Thoracic aorta (tissue), 2 donors: ENCODE measurements around the gene HS6ST3. TPM values are rescaled to one million over a fixed set of nuclear protein-coding genes. Genes with fewer than 3 reads are reported as not detected.

Source experiments
- ATAC-seq: fragments of 150-250 bp; one replicate; pipeline ENCODE4 v1.8.0; 2017; ENCODE audit warnings: low read depth; ENCODE audit not compliant: insufficient number of reproducible peaks, low FRiP score
- DNase-seq: peaks from one replicate; pipeline ENCODE4 v3.0.0-alpha.2; 2020; ENCODE audit warnings: low spot score
- H3K27ac ChIP-seq, 2 donors: fragments of 200-600 bp; sonication (generic); 1 replicate in 1 of 2; 2 replicates in 1 of 2; pipeline ENCODE4 v1.5.1; 2016; ENCODE audit warnings: mild to moderate bottlenecking in 2 of 2, moderate library complexity in 2 of 2
- H3K27me3 ChIP-seq: fragments of 200-600 bp; sonication (generic); replicated peaks from 2 replicates; pipeline ENCODE4 v1.6.0; 2016; ENCODE audit warnings: mild to moderate bottlenecking; ENCODE audit not compliant: insufficient read depth
- H3K36me3 ChIP-seq: fragments of 200-600 bp; sonication (generic); one replicate; pipeline ENCODE4 v1.5.1; 2016
- H3K4me1 ChIP-seq, 2 donors: fragments of 200-600 bp; sonication (generic); 1 replicate in 1 of 2; 2 replicates in 1 of 2; pipeline versions ENCODE4 v1.5.1 to v1.6.0; 2016; ENCODE audit warnings: low read depth in 2 of 2, mild to moderate bottlenecking in 1 of 2; ENCODE audit not compliant: control insufficient read depth in 1 of 2
- H3K4me3 ChIP-seq: fragments of 200-600 bp; sonication (generic); 2 replicates; pipeline ENCODE4 v1.5.1; 2016; ENCODE audit warnings: mild to moderate bottlenecking
- H3K9me3 ChIP-seq: fragments of 200-600 bp; sonication (generic); 2 replicates; pipeline ENCODE4 v1.5.1; 2016
- total RNA-seq, 2 donors: library from RNA; depleted of rRNA; stranded (reverse); fragments of >200 nt; gene quantifications; one replicate each; pipeline versions ENCODE4 v1.1.0 to v1.2.3, GENCODE V29; 2016
- TF ChIP-seq, protein P1 (sequence below): fragments of 200-600 bp; sonication (generic); IDR thresholded peaks from one replicate; pipeline ENCODE4 v1.5.1; 2019; ENCODE audit warnings: antibody characterized with exemption

The HS6ST3 gene
- total RNA-seq, 2 donors from 2014 or later, result 1.1 to 1.8 TPM

DNA sequence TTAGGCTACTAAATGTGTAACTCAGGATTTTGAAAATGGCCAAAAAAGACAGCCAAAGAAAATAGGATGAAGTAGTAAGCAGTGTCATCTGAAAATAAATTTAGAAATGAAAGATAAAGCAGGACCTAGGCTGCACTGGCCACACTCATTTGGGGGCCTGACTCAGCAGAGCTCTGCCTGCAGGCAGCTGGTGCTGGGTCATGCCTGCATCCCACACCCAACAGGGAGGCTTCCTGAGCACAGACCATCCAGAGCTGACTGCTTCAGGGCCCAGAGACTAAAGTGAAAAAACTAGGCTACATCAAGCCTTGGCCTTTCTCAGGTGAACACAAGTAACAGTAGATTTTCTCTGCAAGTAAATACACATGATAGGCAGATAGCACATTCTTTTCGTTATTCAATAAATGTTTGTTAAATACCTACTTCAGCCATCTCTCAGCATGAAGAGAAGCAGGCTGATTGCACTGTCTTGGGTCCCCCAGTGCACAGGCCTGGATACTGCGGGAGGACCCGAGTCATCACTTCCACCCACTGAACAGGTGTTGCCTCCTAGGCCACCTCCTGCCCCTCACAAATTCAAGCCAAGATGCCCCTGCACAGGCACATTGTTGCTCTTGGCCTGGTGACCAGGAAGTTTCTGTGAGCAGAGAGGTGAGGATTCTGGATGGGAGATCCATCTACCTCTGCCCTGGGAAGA, 620.4 kb downstream of the HS6ST3 start:
- TF ChIP-seq, protein P1, sequence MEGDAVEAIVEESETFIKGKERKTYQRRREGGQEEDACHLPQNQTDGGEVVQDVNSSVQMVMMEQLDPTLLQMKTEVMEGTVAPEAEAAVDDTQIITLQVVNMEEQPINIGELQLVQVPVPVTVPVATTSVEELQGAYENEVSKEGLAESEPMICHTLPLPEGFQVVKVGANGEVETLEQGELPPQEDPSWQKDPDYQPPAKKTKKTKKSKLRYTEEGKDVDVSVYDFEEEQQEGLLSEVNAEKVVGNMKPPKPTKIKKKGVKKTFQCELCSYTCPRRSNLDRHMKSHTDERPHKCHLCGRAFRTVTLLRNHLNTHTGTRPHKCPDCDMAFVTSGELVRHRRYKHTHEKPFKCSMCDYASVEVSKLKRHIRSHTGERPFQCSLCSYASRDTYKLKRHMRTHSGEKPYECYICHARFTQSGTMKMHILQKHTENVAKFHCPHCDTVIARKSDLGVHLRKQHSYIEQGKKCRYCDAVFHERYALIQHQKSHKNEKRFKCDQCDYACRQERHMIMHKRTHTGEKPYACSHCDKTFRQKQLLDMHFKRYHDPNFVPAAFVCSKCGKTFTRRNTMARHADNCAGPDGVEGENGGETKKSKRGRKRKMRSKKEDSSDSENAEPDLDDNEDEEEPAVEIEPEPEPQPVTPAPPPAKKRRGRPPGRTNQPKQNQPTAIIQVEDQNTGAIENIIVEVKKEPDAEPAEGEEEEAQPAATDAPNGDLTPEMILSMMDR, result no peak
- ATAC-seq (no peak), DNase-seq (no peak)
- H3K27ac ChIP-seq, result no peak overlapping the region
- H3K4me1 ChIP-seq, result no peaks in the 10 kb centered on the region
- H3K27me3 ChIP-seq, result no peaks in the 10 kb centered on the region
- no peak overlapping the region for H3K4me3 ChIP-seq
- no peaks in the 10 kb centered on the region for H3K36me3 ChIP-seq
- no peaks in the 10 kb centered on the region for H3K9me3 ChIP-seq

- DNase-seq, result no peak
- TF ChIP-seq, protein P1, result no peak
Measured at GRCh38 chr13:96720446-96720845, 630.5 kb downstream of the HS6ST3 start.

GRCh38 chr13:96726651-96727050, 636.7 kb downstream of the HS6ST3 start:
- no peak for ATAC-seq
- H3K27ac ChIP-seq, result no peak overlapping the region
- TF ChIP-seq, protein P1, result no peak

More at GRCh38 chr13:96720446-96720845, 630.5 kb downstream of the HS6ST3 start:
- H3K27ac ChIP-seq, result no peak overlapping the region
- H3K27me3 ChIP-seq, result peaks cover 5% of the 10 kb centered on the region
- H3K36me3 ChIP-seq, result no peaks in the 10 kb centered on the region
- no peaks in the 10 kb centered on the region for H3K4me1 ChIP-seq
- H3K4me3 ChIP-seq, result no peak overlapping the region
- H3K9me3 ChIP-seq, result no peaks in the 10 kb centered on the region
- no peak for ATAC-seq

GRCh38 chr13:96728463-96728862, 638.6 kb downstream of the HS6ST3 start:
- H3K4me3 ChIP-seq, result no peak overlapping the region
- H3K27me3 ChIP-seq, result no peaks in the 10 kb centered on the region
- ATAC-seq, result no peak
- no peaks in the 10 kb centered on the region for H3K9me3 ChIP-seq
- no peaks in the 10 kb centered on the region for H3K36me3 ChIP-seq
- H3K27ac ChIP-seq, result no peak overlapping the region
- no peak for DNase-seq
- H3K4me1 ChIP-seq, result no peaks in the 10 kb centered on the region
- TF ChIP-seq, protein P1, result no peak

More at GRCh38 chr13:96726651-96727050, 636.7 kb downstream of the HS6ST3 start:
- H3K36me3 ChIP-seq, result no peaks in the 10 kb centered on the region
- H3K4me1 ChIP-seq, result no peaks in the 10 kb centered on the region
- no peak for DNase-seq
- no peak overlapping the region for H3K4me3 ChIP-seq
- H3K9me3 ChIP-seq, result no peaks in the 10 kb centered on the region
- H3K27me3 ChIP-seq, result no peaks in the 10 kb centered on the region

DNA sequence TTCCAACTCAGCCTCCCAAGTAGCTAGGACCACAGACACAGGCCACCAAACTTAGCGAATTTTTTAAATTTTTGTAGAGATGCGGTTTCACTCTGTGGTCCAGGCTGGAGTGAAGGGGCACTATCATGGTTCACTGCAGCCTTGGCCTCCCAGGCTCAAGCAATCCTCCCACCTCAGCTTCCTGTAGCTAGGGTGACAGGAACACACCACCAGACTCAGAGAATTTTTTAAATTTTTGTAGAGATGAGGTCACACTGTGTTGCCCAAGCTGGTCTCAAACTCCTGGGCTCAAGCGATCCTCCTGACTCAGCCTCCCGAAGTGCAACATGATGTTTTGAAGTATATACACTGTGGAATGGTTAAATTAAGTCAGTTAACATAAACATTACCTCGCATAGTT, 640.8 kb downstream of the HS6ST3 start:
- no peaks in the 10 kb centered on the region for H3K36me3 ChIP-seq
- no peaks in the 10 kb centered on the region for H3K9me3 ChIP-seq
- no peak for ATAC-seq
- no peaks in the 10 kb centered on the region for H3K4me1 ChIP-seq
- no peak overlapping the region for H3K27ac ChIP-seq
- no peaks in the 10 kb centered on the region for H3K27me3 ChIP-seq
- DNase-seq, result no peak
- H3K4me3 ChIP-seq, result no peak overlapping the region
- TF ChIP-seq, protein P1, result no peak
